Measurements from ENCODE around the gene KCNC3.

KCNC3 gene

DNA sequence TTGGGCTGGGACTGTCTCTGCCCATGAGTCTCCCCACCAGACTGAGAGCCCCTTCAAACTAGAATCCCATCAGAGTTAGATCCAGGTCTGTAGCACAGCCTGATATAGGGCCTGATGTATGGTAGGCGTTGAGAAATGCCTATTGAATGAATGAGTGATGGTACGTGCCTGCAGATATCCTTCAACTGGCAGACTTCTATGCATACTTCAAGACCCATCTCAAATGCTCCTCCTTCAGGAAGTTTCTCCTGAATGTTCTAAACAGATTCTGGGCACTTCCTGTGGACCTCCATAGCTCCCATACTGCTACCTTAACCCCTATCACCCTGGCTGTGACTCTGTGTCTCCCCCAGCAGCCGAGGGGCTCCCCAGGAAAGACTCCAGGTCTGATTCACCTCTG, 48.2 kb downstream of the KCNC3 start:
- ATAC-seq (ENCODE audit: low read depth) = no peak
- Histone ChIP-seq H3K27me3 (ENCODE audit: insufficient read depth, poor library complexity, severe bottlenecking) (no peaks in the 10 kb centered on the region), H3K4me1 (ENCODE audit: insufficient read depth, poor library complexity, severe bottlenecking) (no peaks in the 10 kb centered on the region), H3K4me3 (ENCODE audit: severe bottlenecking) (no peak overlapping the region), H3K9me3 (ENCODE audit: severe bottlenecking) (no peaks in the 10 kb centered on the region), H3K36me3 (ENCODE audit: low read depth) (no peaks in the 10 kb centered on the region), H3K27ac (ENCODE audit: poor library complexity, severe bottlenecking) (no peak overlapping the region)
- DNase-seq (ENCODE audit: low spot score) = no peak
- TF ChIP-seq, protein P1, sequence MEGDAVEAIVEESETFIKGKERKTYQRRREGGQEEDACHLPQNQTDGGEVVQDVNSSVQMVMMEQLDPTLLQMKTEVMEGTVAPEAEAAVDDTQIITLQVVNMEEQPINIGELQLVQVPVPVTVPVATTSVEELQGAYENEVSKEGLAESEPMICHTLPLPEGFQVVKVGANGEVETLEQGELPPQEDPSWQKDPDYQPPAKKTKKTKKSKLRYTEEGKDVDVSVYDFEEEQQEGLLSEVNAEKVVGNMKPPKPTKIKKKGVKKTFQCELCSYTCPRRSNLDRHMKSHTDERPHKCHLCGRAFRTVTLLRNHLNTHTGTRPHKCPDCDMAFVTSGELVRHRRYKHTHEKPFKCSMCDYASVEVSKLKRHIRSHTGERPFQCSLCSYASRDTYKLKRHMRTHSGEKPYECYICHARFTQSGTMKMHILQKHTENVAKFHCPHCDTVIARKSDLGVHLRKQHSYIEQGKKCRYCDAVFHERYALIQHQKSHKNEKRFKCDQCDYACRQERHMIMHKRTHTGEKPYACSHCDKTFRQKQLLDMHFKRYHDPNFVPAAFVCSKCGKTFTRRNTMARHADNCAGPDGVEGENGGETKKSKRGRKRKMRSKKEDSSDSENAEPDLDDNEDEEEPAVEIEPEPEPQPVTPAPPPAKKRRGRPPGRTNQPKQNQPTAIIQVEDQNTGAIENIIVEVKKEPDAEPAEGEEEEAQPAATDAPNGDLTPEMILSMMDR (IDR thresholded peaks at IDR 0.05; ENCODE audit: poor library complexity, severe bottlenecking) = no peak

DNA sequence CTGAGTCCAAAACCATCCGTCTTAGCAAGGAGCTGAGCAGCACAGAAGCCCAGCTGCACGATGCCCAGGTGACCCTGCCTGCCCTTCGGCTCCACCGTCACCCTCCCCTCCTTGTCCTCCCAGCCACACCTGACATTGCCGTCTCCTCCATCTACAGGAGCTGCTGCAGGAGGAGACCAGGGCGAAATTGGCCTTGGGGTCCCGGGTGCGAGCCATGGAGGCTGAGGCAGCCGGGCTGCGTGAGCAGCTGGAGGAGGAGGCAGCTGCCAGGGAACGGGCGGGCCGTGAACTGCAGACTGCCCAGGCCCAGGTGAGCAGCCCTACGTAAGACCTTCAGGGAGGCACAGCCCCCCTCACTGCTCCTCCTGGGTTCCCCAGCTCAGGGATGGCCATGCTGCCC, 49.1 kb downstream of the KCNC3 start:
- TF ChIP-seq, protein P1 (IDR thresholded peaks at IDR 0.05; ENCODE audit: poor library complexity, severe bottlenecking) = no peak
- no peak for ATAC-seq (ENCODE audit: low read depth)
- H3K4me3 ChIP-seq (ENCODE audit: severe bottlenecking) = no peak overlapping the region
- no peaks in the 10 kb centered on the region for H3K36me3 ChIP-seq (ENCODE audit: low read depth)
- no peaks in the 10 kb centered on the region for H3K4me1 ChIP-seq (ENCODE audit: insufficient read depth, poor library complexity, severe bottlenecking)
- H3K9me3 ChIP-seq (ENCODE audit: severe bottlenecking) = no peaks in the 10 kb centered on the region
- no peaks in the 10 kb centered on the region for H3K27me3 ChIP-seq (ENCODE audit: insufficient read depth, poor library complexity, severe bottlenecking)
- no peak overlapping the region for H3K27ac ChIP-seq (ENCODE audit: poor library complexity, severe bottlenecking)
- DNase-seq (ENCODE audit: low spot score) = no peak

DNA sequence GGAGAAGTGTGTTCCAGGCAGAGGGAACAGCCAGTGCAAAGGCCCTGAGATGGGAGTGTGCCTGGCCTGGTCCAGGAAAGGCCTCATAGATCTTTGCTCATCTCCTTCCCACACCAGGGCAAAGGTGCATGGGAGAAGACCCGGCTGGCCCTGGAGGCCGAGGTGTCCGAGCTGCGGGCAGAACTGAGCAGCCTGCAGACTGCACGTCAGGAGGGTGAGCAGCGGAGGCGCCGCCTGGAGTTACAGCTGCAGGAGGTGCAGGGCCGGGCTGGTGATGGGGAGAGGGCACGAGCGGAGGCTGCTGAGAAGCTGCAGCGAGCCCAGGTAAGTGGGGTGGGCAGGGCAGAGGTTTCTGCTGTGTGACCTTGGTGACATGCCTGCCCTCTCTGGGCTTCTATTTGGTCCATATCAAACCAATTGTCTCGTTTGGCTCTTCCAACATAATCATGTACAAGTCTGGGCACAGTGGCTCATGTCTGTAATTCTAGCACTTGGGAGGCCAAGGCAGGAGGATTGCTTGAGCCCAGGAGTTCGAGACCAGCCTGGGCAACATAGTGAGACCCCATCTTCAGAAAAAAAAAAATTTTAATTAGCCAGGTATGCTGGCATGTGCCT, 51.1 kb downstream of the KCNC3 start:
- H3K9me3 ChIP-seq (ENCODE audit: severe bottlenecking) = no peaks in the 10 kb centered on the region
- no peak for DNase-seq (ENCODE audit: low spot score)
- H3K27me3 ChIP-seq (ENCODE audit: insufficient read depth, poor library complexity, severe bottlenecking) = no peaks in the 10 kb centered on the region
- no peak overlapping the region for H3K27ac ChIP-seq (ENCODE audit: poor library complexity, severe bottlenecking)
- H3K36me3 ChIP-seq (ENCODE audit: low read depth) = no peaks in the 10 kb centered on the region
- ATAC-seq (ENCODE audit: low read depth) = no peak
- no peaks in the 10 kb centered on the region for H3K4me1 ChIP-seq (ENCODE audit: insufficient read depth, poor library complexity, severe bottlenecking)
- TF ChIP-seq, protein P1 (IDR thresholded peaks at IDR 0.05; ENCODE audit: poor library complexity, severe bottlenecking) = no peak
- H3K4me3 ChIP-seq (ENCODE audit: severe bottlenecking) = no peak overlapping the region

DNA sequence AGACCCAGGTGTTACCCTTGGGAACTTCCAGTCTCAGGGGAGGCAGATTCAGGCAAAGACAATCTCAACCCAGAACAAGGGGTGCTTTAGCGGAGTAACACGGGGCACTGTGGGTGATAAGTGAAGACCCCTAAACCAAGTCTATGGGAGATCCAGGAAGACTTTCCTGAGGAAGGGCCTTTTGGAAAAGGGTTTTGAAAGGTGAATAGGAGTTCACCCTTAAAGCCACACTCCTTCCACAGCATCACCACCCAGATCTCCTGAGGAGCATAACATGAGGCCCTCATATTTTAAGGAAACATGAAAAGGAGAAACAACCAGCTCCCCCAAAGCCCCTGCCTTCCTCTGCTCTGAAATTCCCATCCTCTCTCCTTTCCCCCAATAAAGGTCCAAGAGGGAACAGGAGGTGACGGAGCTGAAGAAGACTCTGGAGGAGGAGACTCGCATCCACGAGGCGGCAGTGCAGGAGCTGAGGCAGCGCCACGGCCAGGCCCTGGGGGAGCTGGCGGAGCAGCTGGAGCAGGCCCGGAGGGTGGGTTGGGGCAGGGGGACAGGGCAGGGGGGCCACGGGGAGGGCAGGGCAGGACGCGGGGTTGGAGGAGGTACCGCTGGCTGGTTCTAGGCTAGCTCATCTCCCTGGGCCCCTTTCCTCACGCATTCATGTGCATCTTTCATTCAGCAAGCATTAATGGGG, 52.7 kb downstream of the KCNC3 start:
- H3K36me3 ChIP-seq (ENCODE audit: low read depth) = no peaks in the 10 kb centered on the region
- H3K27me3 ChIP-seq (ENCODE audit: insufficient read depth, poor library complexity, severe bottlenecking) = no peaks in the 10 kb centered on the region
- no peak overlapping the region for H3K4me3 ChIP-seq (ENCODE audit: severe bottlenecking)
- H3K27ac ChIP-seq (ENCODE audit: poor library complexity, severe bottlenecking) = no peak overlapping the region
- no peaks in the 10 kb centered on the region for H3K9me3 ChIP-seq (ENCODE audit: severe bottlenecking)
- no peak for DNase-seq (ENCODE audit: low spot score)
- TF ChIP-seq, protein P1 (IDR thresholded peaks at IDR 0.05; ENCODE audit: poor library complexity, severe bottlenecking) = no peak
- H3K4me1 ChIP-seq (ENCODE audit: insufficient read depth, poor library complexity, severe bottlenecking) = no peaks in the 10 kb centered on the region
- no peak for ATAC-seq (ENCODE audit: low read depth)
